GM12864 (cell line): ENCODE data around the gene IER5.

Experiments
- DNase-seq: peaks from one replicate; pipeline ENCODE4 v3.0.0-alpha.2; 2011; ENCODE audit warnings: low read depth
- H3K4me3 ChIP-seq: 2 replicates; pipeline ENCODE4 v1.5.1; 2011; ENCODE audit warnings: mild to moderate bottlenecking, low read depth, low read length, control low read depth
- TF ChIP-seq, protein P1 (sequence below): IDR thresholded peaks from 2 replicates; pipeline ENCODE4 v1.5.1; 2011; ENCODE audit warnings: low read depth, mild to moderate bottlenecking, moderate library complexity, low read length, control low read depth, inconsistent platforms; ENCODE audit errors: missing control alignments

Gene IER5

GRCh38 chr1:181128592-181129497 is 40.3 kb downstream of the IER5 start:
- TF ChIP-seq, protein P1, sequence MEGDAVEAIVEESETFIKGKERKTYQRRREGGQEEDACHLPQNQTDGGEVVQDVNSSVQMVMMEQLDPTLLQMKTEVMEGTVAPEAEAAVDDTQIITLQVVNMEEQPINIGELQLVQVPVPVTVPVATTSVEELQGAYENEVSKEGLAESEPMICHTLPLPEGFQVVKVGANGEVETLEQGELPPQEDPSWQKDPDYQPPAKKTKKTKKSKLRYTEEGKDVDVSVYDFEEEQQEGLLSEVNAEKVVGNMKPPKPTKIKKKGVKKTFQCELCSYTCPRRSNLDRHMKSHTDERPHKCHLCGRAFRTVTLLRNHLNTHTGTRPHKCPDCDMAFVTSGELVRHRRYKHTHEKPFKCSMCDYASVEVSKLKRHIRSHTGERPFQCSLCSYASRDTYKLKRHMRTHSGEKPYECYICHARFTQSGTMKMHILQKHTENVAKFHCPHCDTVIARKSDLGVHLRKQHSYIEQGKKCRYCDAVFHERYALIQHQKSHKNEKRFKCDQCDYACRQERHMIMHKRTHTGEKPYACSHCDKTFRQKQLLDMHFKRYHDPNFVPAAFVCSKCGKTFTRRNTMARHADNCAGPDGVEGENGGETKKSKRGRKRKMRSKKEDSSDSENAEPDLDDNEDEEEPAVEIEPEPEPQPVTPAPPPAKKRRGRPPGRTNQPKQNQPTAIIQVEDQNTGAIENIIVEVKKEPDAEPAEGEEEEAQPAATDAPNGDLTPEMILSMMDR, result no peak
- DNase-seq, result no peak
- H3K4me3 ChIP-seq, result peak overlapping the region; percentile 18

- TF ChIP-seq, protein P1, result no peak
Observed at GRCh38 chr1:181129771-181130606, 41.5 kb downstream of the IER5 start.

GRCh38 chr1:181131255-181131941 is 42.9 kb downstream of the IER5 start:
- H3K4me3 ChIP-seq, result peak overlapping the region; percentile 1; the same call in 1 of the 2 replicates
- DNase-seq, result peak; percentile 74
- TF ChIP-seq, protein P1, result no peak

More at GRCh38 chr1:181129771-181130606, 41.5 kb downstream of the IER5 start:
- no peak overlapping the region; the same call in 1 of the 2 replicates for H3K4me3 ChIP-seq
- DNase-seq, result peak; percentile 70

GRCh38 chr1:181133441-181133951 is 45.0 kb downstream of the IER5 start:
- H3K4me3 ChIP-seq, result no peak overlapping the region
- DNase-seq, result no peak
- TF ChIP-seq, protein P1, result no peak

- no peak for DNase-seq
- TF ChIP-seq, protein P1, result no peak
- H3K4me3 ChIP-seq, result no peak overlapping the region
Observed at GRCh38 chr1:181133969-181134418, 45.5 kb downstream of the IER5 start.
